Activated gamma-delta T cell (primary cell): Measurements from ENCODE around the gene SLC38A3.
"Not testable (repeated sequence)": the region's sequence is repeated elsewhere in the genome, so short reads cannot be mapped to it uniquely, and the experiment has no call there.

Source experiments
- DNase-seq: peaks from one replicate; lab custom pipeline; 2025; lab: John Stamatoyannopoulos, UW

SLC38A3 gene

GRCh38 chr3:50250514-50250913, 45.4 kb downstream of the SLC38A3 start:
- DNase-seq, result no peak

- DNase-seq, result no peak
Observed at GRCh38 chr3:50251220-50251619, 46.1 kb downstream of the SLC38A3 start.

GRCh38 chr3:50254577-50255250, 49.6 kb downstream of the SLC38A3 start:
- no peak for DNase-seq

- no peak for DNase-seq
Observed at GRCh38 chr3:50255251-50255615, 50.2 kb downstream of the SLC38A3 start.

- DNase-seq, result no peak
Observed at GRCh38 chr3:50256978-50257890, 52.2 kb downstream of the SLC38A3 start.

GRCh38 chr3:50258029-50258680, 53.1 kb downstream of the SLC38A3 start:
- no peak for DNase-seq

GRCh38 chr3:50258979-50259378, 53.9 kb downstream of the SLC38A3 start:
- DNase-seq, result no peak

GRCh38 chr3:50259432-50260026, 54.5 kb downstream of the SLC38A3 start:
- DNase-seq, result no peak

GRCh38 chr3:50260027-50260941, 55.2 kb downstream of the SLC38A3 start:
- peak; percentile 77 for DNase-seq

- no peak for DNase-seq
Observed at GRCh38 chr3:50260942-50261441, 55.9 kb downstream of the SLC38A3 start.

GRCh38 chr3:50261505-50261904, 56.4 kb downstream of the SLC38A3 start:
- no peak for DNase-seq

GRCh38 chr3:50262200-50262599, 57.1 kb downstream of the SLC38A3 start:
- not testable (repeated sequence) for DNase-seq

GRCh38 chr3:50262778-50263177, 57.7 kb downstream of the SLC38A3 start:
- no peak for DNase-seq

- DNase-seq, result no peak
Observed at GRCh38 chr3:50263478-50264382, 58.7 kb downstream of the SLC38A3 start.

- no peak for DNase-seq
Observed at GRCh38 chr3:50264383-50264963, 59.4 kb downstream of the SLC38A3 start.

GRCh38 chr3:50264964-50265485, 60.0 kb downstream of the SLC38A3 start:
- DNase-seq, result no peak

- DNase-seq, result no peak
Observed at GRCh38 chr3:50265571-50265970, 60.5 kb downstream of the SLC38A3 start.

GRCh38 chr3:50266017-50266416, 60.9 kb downstream of the SLC38A3 start:
- DNase-seq, result no peak

- no peak for DNase-seq
Observed at GRCh38 chr3:50266836-50267235, 61.8 kb downstream of the SLC38A3 start.
